HepG2 (cell line): ENCODE results near the gene PLIN1. TPM values are rescaled to one million over a fixed set of nuclear protein-coding genes. Genes with fewer than 3 reads are reported as not detected.

Source experiments
- ARHGAP35 ChIP-seq: sonication (generic); formaldehyde crosslinking; IDR thresholded peaks from 2 replicates; pipeline ENCODE4 v1.9.0; 2022; ENCODE audit warnings: mild to moderate bottlenecking, inconsistent platforms, moderate library complexity, missing genetic modification reagents, borderline replicate concordance
- CBFB ChIP-seq: sonication (generic); formaldehyde crosslinking; IDR thresholded peaks from 2 replicates; pipeline ENCODE4 v1.4.0; 2020; ENCODE audit warnings: missing genetic modification reagents
- FOXJ3 ChIP-seq: sonication (generic); formaldehyde crosslinking; IDR thresholded peaks from 2 replicates; pipeline ENCODE4 v1.4.0; 2020; ENCODE audit warnings: missing genetic modification reagents, mild to moderate bottlenecking, borderline replicate concordance
- FOXM1 ChIP-seq: sonication (generic); formaldehyde crosslinking; IDR thresholded peaks from 2 replicates; pipeline ENCODE4 v1.5.0; 2020; ENCODE audit warnings: missing genetic modification reagents
- IRF2 ChIP-seq: IDR thresholded peaks from 2 replicates; pipeline ENCODE4 v1.6.1; 2018; ENCODE audit warnings: missing genetic modification reagents, missing compliant biosample characterization
- NBN ChIP-seq: fragments of 450-650 bp; conservative IDR thresholded peaks from 2 replicates; pipeline ENCODE4 v1.6.1; 2017
- POLR2A ChIP-seq, 2 experiments: IDR thresholded peaks; 2 replicates each; pipeline ENCODE4 v1.6.1; 2011; ENCODE audit warnings: low read depth in 2 of 2, low read length in 2 of 2, mild to moderate bottlenecking in 1 of 2, moderate library complexity in 1 of 2; ENCODE audit not compliant: insufficient read depth in 1 of 2
- POLR2AphosphoS5 ChIP-seq: IDR thresholded peaks from 2 replicates; pipeline ENCODE4 v1.6.1; 2012; ENCODE audit warnings: low read depth, low read length
- RAD21 ChIP-seq: fragments of 450-650 bp; formaldehyde crosslinking; IDR thresholded peaks from 2 replicates; pipeline ENCODE4 v1.5.0; 2020; ENCODE audit warnings: mild to moderate bottlenecking
- SAP130 ChIP-seq: IDR thresholded peaks from 2 replicates; pipeline ENCODE4 v1.6.1; 2016; ENCODE audit warnings: low read depth
- SMARCE1 ChIP-seq: fragments of 450-650 bp; IDR thresholded peaks from 2 replicates; pipeline ENCODE4 v1.6.1; 2017; ENCODE audit warnings: borderline replicate concordance
- THYN1 ChIP-seq: sonication (generic); formaldehyde crosslinking; IDR thresholded peaks from 2 replicates; pipeline ENCODE4 v1.8.1; 2023; ENCODE audit warnings: low read depth, mild to moderate bottlenecking, moderate library complexity, missing genetic modification reagents, borderline replicate concordance
- ZBTB38 ChIP-seq: sonication (generic); formaldehyde crosslinking; IDR thresholded peaks from 2 replicates; pipeline ENCODE4 v1.5.1; 2020; ENCODE audit warnings: mild to moderate bottlenecking, missing genetic modification reagents
- ZNF251 ChIP-seq: sonication (generic); formaldehyde crosslinking; IDR thresholded peaks from 2 replicates; pipeline ENCODE4 v1.9.0; 2021; ENCODE audit warnings: mild to moderate bottlenecking, missing genetic modification reagents
- ZNF274 ChIP-seq: sonication (generic); formaldehyde crosslinking; IDR thresholded peaks from 2 replicates; pipeline ENCODE4 v1.5.1; 2020; ENCODE audit warnings: mild to moderate bottlenecking, missing genetic modification reagents
- ZNF280B ChIP-seq: sonication (generic); formaldehyde crosslinking; IDR thresholded peaks from 2 replicates; pipeline ENCODE4 v1.5.0; 2020; ENCODE audit warnings: missing genetic modification reagents, mild to moderate bottlenecking, borderline replicate concordance
- ZNF331 ChIP-seq: sonication (generic); formaldehyde crosslinking; IDR thresholded peaks from 2 replicates; pipeline ENCODE4 v1.4.0; 2020; ENCODE audit warnings: missing genetic modification reagents
- ZNF510 ChIP-seq: sonication (generic); formaldehyde crosslinking; IDR thresholded peaks from 2 replicates; pipeline ENCODE4 v1.4.0; 2020; ENCODE audit warnings: low read depth, mild to moderate bottlenecking, missing genetic modification reagents
- ZNF543 ChIP-seq: sonication (generic); formaldehyde crosslinking; IDR thresholded peaks from 2 replicates; pipeline ENCODE4 v1.4.0; 2020; ENCODE audit warnings: mild to moderate bottlenecking, missing genetic modification reagents
- ZNF605 ChIP-seq: sonication (generic); formaldehyde crosslinking; IDR thresholded peaks from 2 replicates; pipeline ENCODE4 v1.8.0; 2022; ENCODE audit warnings: mild to moderate bottlenecking, missing genetic modification reagents
- ZNF687 ChIP-seq: sonication (generic); formaldehyde crosslinking; IDR thresholded peaks from 2 replicates; pipeline ENCODE4 v1.5.1; 2020; ENCODE audit warnings: mild to moderate bottlenecking, missing genetic modification reagents, moderate library complexity
- ZNF776 ChIP-seq: sonication (generic); formaldehyde crosslinking; IDR thresholded peaks from 2 replicates; pipeline ENCODE4 v1.4.0; 2020; ENCODE audit warnings: mild to moderate bottlenecking, missing genetic modification reagents
- polyA plus RNA-seq, 8 experiments: library from polyadenylated mRNA; depleted of rRNA in 3 of 8; stranded (reverse) in 7 of 8; unstranded in 1 of 8; fragments of >200 nt; fragmentation: Illumina TruSeq in 4 of 8; extraction: Trizol in 4 of 8; gene quantifications; 2 replicates each; pipeline versions ENCODE4 v1.2.1 to v1.2.3, GENCODE V29; 2011 to 2016; ENCODE audit warnings: low read depth in 4 of 8, missing spikeins in 1 of 8, mixed read lengths in 1 of 8; ENCODE audit not compliant: insufficient read depth in 1 of 8
- total RNA-seq, 5 experiments: library from RNA; depleted of rRNA; stranded (reverse); fragments of >200 nt; fragmentation: Illumina TruSeq; extraction: Trizol; gene quantifications; 2 replicates each; pipeline ENCODE4 v1.2.3, GENCODE V29; 2016; ENCODE audit warnings: low read depth in 1 of 5
- TF ChIP-seq, protein P1 (sequence below): sonication (generic); formaldehyde crosslinking; IDR thresholded peaks from 2 replicates; pipeline ENCODE4 v1.4.0; 2020; ENCODE audit warnings: missing genetic modification reagents, borderline replicate concordance

The PLIN1 gene
- total and polyA plus RNA-seq, 2 of the 13 experiments (the other 11 are each of a cell fraction or from before 2014, with no cell fraction given): 0.74 to 1.2 TPM

- no peak for TF ChIP-seq THYN1 (CRISPR knock-in tag)
- no peak for TF ChIP-seq CBFB
- TF ChIP-seq ZBTB38 (CRISPR knock-in tag): no peak; the same call in 1 of the 2 replicates
- TF ChIP-seq SMARCE1: no peak
- no peak for TF ChIP-seq ZNF251 (CRISPR knock-in tag)
- TF ChIP-seq FOXJ3: no peak
- TF ChIP-seq ZNF331: no peak
- 0 out of 2 replicates have a peak, but pooled peaks have one; percentile 40 for TF ChIP-seq ARHGAP35
- peak; percentile 64; the same call in 1 of the 2 replicates for TF ChIP-seq SAP130 (CRISPR knock-in tag)
- TF ChIP-seq ZNF274 (CRISPR knock-in tag): no peak
- no peak for TF ChIP-seq NBN
- TF ChIP-seq, protein P1, sequence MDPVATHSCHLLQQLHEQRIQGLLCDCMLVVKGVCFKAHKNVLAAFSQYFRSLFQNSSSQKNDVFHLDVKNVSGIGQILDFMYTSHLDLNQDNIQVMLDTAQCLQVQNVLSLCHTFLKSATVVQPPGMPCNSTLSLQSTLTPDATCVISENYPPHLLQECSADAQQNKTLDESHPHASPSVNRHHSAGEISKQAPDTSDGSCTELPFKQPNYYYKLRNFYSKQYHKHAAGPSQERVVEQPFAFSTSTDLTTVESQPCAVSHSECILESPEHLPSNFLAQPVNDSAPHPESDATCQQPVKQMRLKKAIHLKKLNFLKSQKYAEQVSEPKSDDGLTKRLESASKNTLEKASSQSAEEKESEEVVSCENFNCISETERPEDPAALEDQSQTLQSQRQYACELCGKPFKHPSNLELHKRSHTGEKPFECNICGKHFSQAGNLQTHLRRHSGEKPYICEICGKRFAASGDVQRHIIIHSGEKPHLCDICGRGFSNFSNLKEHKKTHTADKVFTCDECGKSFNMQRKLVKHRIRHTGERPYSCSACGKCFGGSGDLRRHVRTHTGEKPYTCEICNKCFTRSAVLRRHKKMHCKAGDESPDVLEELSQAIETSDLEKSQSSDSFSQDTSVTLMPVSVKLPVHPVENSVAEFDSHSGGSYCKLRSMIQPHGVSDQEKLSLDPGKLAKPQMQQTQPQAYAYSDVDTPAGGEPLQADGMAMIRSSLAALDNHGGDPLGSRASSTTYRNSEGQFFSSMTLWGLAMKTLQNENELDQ (CRISPR knock-in tag): no peak
- peak in 1 of 2 experiments; percentile 59; a peak in 2 of 4 replicates for TF ChIP-seq POLR2A (IDR thresholded peaks at IDR 0.05; ENCODE audit: insufficient read depth in 1 of 2, low read depth in 2 of 2, low read length in 2 of 2)
- TF ChIP-seq FOXM1 (CRISPR knock-in tag): no peak
- no peak for TF ChIP-seq IRF2 (CRISPR knock-in tag)
- 0 out of 2 replicates have a peak, but pooled peaks have one; percentile 27 for TF ChIP-seq POLR2AphosphoS5
- 0 out of 2 replicates have a peak, but pooled peaks have one; percentile 11 for TF ChIP-seq ZNF280B (CRISPR knock-in tag)
- no peak for TF ChIP-seq ZNF543 (CRISPR knock-in tag)
- TF ChIP-seq RAD21 (CRISPR knock-in tag): no peak; the same call in 1 of the 2 replicates
- TF ChIP-seq ZNF510 (CRISPR knock-in tag): no peak
- peak; percentile 82 for TF ChIP-seq ZNF687 (CRISPR knock-in tag)
- peak; percentile 57; the same call in 1 of the 2 replicates for TF ChIP-seq ZNF605 (CRISPR knock-in tag)
- TF ChIP-seq ZNF776 (CRISPR knock-in tag): 0 out of 2 replicates have a peak, but pooled peaks have one; percentile 66
Measured at GRCh38 chr15:89654847-89655805, 24.0 kb downstream of the PLIN1 start, which contains the start of gene KIF7 (continued).
